ENCODE measurements around the gene LIN28B.

LIN28B gene

DNA sequence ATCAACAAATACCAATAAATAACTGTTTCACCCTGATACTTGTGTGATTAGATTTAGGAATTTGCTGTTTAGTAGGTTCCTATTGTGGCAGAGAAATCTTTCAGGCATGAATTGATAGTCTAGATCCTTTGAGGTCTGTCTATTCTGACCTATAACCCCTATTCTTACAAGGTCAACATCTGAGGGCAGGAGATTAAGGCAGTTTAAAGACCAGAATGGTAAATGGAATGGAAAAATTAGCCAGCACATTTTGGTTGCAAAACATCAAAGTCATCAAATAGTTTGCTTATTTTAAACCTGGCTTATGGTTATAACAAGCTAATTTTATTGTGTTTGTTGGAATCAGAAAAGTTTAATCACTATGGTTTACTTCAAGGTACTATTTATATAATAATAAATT, 78.4 kb downstream of the LIN28B start:
- no peak overlapping the region for H3K27ac ChIP-seq (ENCODE audit: low read depth, low read length)
- H3K4me1 ChIP-seq (ENCODE audit: control insufficient read depth, insufficient read depth, low read length) = no peaks in the 10 kb centered on the region
- no peak overlapping the region for H3K9ac ChIP-seq (ENCODE audit: low read length)
- H3K4me3 ChIP-seq (ENCODE audit: low read length) = no peak overlapping the region
- H3K27me3 ChIP-seq (ENCODE audit: control insufficient read depth, insufficient read depth, low read length) = no peaks in the 10 kb centered on the region
- H3K36me3 ChIP-seq (ENCODE audit: control insufficient read depth, insufficient read depth, low read length) = no peaks in the 10 kb centered on the region

DNA sequence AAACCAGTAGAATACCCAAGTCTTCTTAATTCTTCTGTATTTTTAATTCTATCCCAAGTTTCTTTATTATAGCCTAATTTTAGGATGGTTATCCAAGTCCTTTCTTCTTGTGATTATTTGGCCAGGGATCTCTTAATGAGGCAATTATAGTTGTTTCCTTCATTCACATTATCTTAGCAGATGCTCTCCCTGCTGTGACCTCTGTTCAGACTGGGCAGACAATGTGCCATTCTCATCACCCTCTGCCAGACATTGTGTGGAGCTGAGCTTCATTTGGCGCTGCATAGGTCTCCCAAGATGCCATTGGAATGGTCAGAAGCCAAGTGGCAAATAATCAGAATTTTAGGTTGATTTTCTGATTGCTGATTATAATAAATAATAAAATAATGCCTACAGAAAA, 79.4 kb downstream of the LIN28B start:
- no peaks in the 10 kb centered on the region for H3K36me3 ChIP-seq (ENCODE audit: control insufficient read depth, insufficient read depth, low read length)
- H3K4me1 ChIP-seq (ENCODE audit: control insufficient read depth, insufficient read depth, low read length) = no peaks in the 10 kb centered on the region
- H3K9ac ChIP-seq (ENCODE audit: low read length) = no peak overlapping the region
- H3K27ac ChIP-seq (ENCODE audit: low read depth, low read length) = no peak overlapping the region
- H3K27me3 ChIP-seq (ENCODE audit: control insufficient read depth, insufficient read depth, low read length) = no peaks in the 10 kb centered on the region
- no peak overlapping the region for H3K4me3 ChIP-seq (ENCODE audit: low read length)

DNA sequence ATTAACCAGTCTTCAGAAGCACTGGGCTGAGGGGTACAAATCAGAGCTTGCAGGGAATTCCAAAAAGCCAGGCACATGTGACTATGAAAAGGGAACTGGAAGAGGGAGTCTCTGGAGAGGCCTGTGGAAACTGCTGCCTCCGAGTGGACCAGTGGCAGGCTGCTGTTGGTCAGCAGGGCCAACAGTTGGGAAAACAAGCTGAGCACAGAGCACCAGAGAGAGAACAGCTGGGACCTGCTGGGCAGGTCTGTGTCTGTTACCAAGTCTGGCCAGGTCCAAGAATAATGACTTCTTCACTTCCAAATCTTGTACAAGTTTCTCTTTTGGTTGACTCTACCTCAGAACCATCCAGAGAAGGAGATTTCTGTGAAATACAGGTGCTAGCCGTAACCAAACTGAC, 81.4 kb downstream of the LIN28B start:
- Histone ChIP-seq H3K9ac (ENCODE audit: low read length) (no peak overlapping the region), H3K4me3 (ENCODE audit: low read length) (no peak overlapping the region), H3K4me1 (ENCODE audit: control insufficient read depth, insufficient read depth, low read length) (no peaks in the 10 kb centered on the region), H3K27me3 (ENCODE audit: control insufficient read depth, insufficient read depth, low read length) (no peaks in the 10 kb centered on the region), H3K36me3 (ENCODE audit: control insufficient read depth, insufficient read depth, low read length) (no peaks in the 10 kb centered on the region), H3K27ac (ENCODE audit: low read depth, low read length) (no peak overlapping the region)

DNA sequence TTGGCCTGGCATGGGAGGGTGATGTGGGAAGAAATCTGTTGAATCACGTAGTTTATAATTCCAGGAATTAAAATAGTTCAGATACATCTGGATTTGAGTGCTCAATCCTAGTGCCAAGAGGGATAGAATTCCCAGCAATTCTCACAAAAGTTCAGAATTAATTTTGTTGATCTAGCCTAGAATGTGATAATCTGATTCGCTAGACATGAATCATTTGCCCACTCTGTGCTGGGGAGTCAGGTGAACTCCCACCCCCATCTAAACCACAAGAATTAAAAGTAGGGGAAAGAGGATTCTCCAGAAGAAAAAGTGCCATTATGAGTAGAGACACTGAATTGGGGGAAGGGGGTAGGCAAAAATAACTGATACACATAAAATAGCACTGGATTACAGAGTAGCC, 85.0 kb downstream of the LIN28B start:
- Histone ChIP-seq H3K9ac (ENCODE audit: low read length) (no peak overlapping the region), H3K27ac (ENCODE audit: low read depth, low read length) (no peak overlapping the region), H3K4me3 (ENCODE audit: low read length) (no peak overlapping the region), H3K4me1 (ENCODE audit: control insufficient read depth, insufficient read depth, low read length) (no peaks in the 10 kb centered on the region), H3K27me3 (ENCODE audit: control insufficient read depth, insufficient read depth, low read length) (no peaks in the 10 kb centered on the region), H3K36me3 (ENCODE audit: control insufficient read depth, insufficient read depth, low read length) (no peaks in the 10 kb centered on the region)

DNA sequence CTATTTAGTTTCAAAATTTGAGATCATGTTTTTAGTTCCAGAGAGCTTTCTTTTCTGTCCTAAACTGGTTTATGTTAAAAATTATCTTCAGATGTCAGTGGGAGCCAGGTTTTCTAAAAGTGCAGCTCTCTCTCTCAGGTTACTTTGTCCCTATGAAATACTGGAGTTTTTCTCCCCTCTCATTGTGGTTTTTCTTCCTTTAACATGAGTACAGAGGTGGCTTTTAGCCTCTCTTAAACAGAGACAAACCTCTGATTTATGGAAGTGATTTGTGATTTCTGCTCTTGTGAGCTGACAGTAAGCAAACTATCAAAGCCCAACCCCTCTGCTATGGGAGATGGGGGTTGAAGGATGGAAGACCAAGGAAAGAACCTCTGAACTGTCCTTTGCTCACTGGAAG, 85.7 kb downstream of the LIN28B start:
- Histone ChIP-seq H3K27me3 (ENCODE audit: control insufficient read depth, insufficient read depth, low read length) (no peaks in the 10 kb centered on the region), H3K4me3 (ENCODE audit: low read length) (no peak overlapping the region), H3K9ac (ENCODE audit: low read length) (no peak overlapping the region), H3K4me1 (ENCODE audit: control insufficient read depth, insufficient read depth, low read length) (no peaks in the 10 kb centered on the region), H3K36me3 (ENCODE audit: control insufficient read depth, insufficient read depth, low read length) (no peaks in the 10 kb centered on the region), H3K27ac (ENCODE audit: low read depth, low read length) (no peak overlapping the region)

- no peak overlapping the region for H3K27ac ChIP-seq (ENCODE audit: low read depth, low read length)
Measured at GRCh38 chr6:105043979-105044378, 87.1 kb downstream of the LIN28B start.

GRCh38 chr6:105045526-105045925, 88.6 kb downstream of the LIN28B start:
- H3K36me3 ChIP-seq (ENCODE audit: control insufficient read depth, insufficient read depth, low read length) = no peaks in the 10 kb centered on the region
- no peak overlapping the region for H3K4me3 ChIP-seq (ENCODE audit: low read length)
- H3K27me3 ChIP-seq (ENCODE audit: control insufficient read depth, insufficient read depth, low read length) = no peaks in the 10 kb centered on the region
- H3K4me1 ChIP-seq (ENCODE audit: control insufficient read depth, insufficient read depth, low read length) = no peaks in the 10 kb centered on the region
- H3K9ac ChIP-seq (ENCODE audit: low read length) = no peak overlapping the region
- H3K27ac ChIP-seq (ENCODE audit: low read depth, low read length) = no peak overlapping the region

More at GRCh38 chr6:105043979-105044378, 87.1 kb downstream of the LIN28B start:
- no peaks in the 10 kb centered on the region for H3K36me3 ChIP-seq (ENCODE audit: control insufficient read depth, insufficient read depth, low read length)
- H3K27me3 ChIP-seq (ENCODE audit: control insufficient read depth, insufficient read depth, low read length) = no peaks in the 10 kb centered on the region
- no peaks in the 10 kb centered on the region for H3K4me1 ChIP-seq (ENCODE audit: control insufficient read depth, insufficient read depth, low read length)
- H3K9ac ChIP-seq (ENCODE audit: low read length) = no peak overlapping the region
- no peak overlapping the region for H3K4me3 ChIP-seq (ENCODE audit: low read length)

DNA sequence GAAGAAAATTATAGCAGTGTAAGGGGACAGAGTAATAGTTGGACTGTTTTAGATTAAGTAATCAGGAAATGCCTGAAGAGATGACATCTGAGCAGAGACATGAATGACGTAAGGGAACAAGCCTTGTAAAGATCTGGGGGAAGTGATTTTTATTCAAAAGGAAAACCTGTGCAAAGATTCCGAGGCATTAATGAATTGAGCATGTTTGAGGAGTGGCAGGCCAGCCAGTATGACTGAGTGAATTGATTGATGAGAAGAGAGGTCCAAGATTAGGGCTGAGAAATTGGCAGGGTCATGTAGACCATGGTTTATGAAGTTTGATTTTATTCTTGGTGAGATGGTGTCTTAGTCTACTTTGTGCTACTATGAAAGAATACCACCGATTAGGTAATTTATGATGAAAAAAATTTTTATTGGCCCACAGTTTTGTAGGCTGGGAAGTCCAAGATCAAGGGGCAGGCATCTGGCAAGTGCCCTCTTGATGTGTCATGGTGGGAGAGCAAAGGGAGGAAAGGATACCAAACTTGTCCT, 95.1 kb downstream of the LIN28B start:
- no peaks in the 10 kb centered on the region for H3K36me3 ChIP-seq (ENCODE audit: control insufficient read depth, insufficient read depth, low read length)
- H3K4me3 ChIP-seq (ENCODE audit: low read length) = no peak overlapping the region
- no peak overlapping the region for H3K27ac ChIP-seq (ENCODE audit: low read depth, low read length)
- no peaks in the 10 kb centered on the region for H3K27me3 ChIP-seq (ENCODE audit: control insufficient read depth, insufficient read depth, low read length)
- H3K9ac ChIP-seq (ENCODE audit: low read length) = no peak overlapping the region
- no peaks in the 10 kb centered on the region for H3K4me1 ChIP-seq (ENCODE audit: control insufficient read depth, insufficient read depth, low read length)

GRCh38 chr6:105056646-105057045, 99.7 kb downstream of the LIN28B start:
- Histone ChIP-seq H3K4me3 (ENCODE audit: low read length) (no peak overlapping the region), H3K9ac (ENCODE audit: low read length) (no peak overlapping the region), H3K27me3 (ENCODE audit: control insufficient read depth, insufficient read depth, low read length) (no peaks in the 10 kb centered on the region), H3K27ac (ENCODE audit: low read depth, low read length) (no peak overlapping the region), H3K36me3 (ENCODE audit: control insufficient read depth, insufficient read depth, low read length) (no peaks in the 10 kb centered on the region), H3K4me1 (ENCODE audit: control insufficient read depth, insufficient read depth, low read length) (no peaks in the 10 kb centered on the region)

DNA sequence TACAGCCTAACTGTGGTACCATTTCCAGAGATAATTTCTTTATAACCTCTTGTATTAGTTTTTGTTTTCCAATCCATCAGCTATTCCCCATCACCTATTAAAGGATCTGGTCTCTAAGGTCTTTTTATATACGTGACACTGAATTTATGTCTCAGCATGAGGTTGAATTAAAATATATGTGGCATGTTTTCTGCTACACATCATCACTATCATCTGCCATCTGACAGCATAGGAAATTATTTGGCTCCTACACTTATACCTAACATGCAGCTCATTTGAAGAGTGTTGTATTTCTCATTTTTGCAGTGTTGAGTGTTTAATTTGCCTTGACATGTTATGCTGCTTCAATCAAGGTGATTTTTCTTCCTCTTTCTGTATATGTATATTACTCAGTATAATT, 100.3 kb downstream of the LIN28B start:
- Histone ChIP-seq H3K4me3 (ENCODE audit: low read length) (no peak overlapping the region), H3K9ac (ENCODE audit: low read length) (no peak overlapping the region), H3K4me1 (ENCODE audit: control insufficient read depth, insufficient read depth, low read length) (no peaks in the 10 kb centered on the region), H3K36me3 (ENCODE audit: control insufficient read depth, insufficient read depth, low read length) (no peaks in the 10 kb centered on the region), H3K27me3 (ENCODE audit: control insufficient read depth, insufficient read depth, low read length) (no peaks in the 10 kb centered on the region), H3K27ac (ENCODE audit: low read depth, low read length) (no peak overlapping the region)

GRCh38 chr6:105058316-105058715, 101.4 kb downstream of the LIN28B start:
- no peaks in the 10 kb centered on the region for H3K36me3 ChIP-seq (ENCODE audit: control insufficient read depth, insufficient read depth, low read length)
- no peak overlapping the region for H3K4me3 ChIP-seq (ENCODE audit: low read length)
- H3K9ac ChIP-seq (ENCODE audit: low read length) = no peak overlapping the region
- no peak overlapping the region for H3K27ac ChIP-seq (ENCODE audit: low read depth, low read length)
- no peaks in the 10 kb centered on the region for H3K27me3 ChIP-seq (ENCODE audit: control insufficient read depth, insufficient read depth, low read length)
- no peaks in the 10 kb centered on the region for H3K4me1 ChIP-seq (ENCODE audit: control insufficient read depth, insufficient read depth, low read length)

DNA sequence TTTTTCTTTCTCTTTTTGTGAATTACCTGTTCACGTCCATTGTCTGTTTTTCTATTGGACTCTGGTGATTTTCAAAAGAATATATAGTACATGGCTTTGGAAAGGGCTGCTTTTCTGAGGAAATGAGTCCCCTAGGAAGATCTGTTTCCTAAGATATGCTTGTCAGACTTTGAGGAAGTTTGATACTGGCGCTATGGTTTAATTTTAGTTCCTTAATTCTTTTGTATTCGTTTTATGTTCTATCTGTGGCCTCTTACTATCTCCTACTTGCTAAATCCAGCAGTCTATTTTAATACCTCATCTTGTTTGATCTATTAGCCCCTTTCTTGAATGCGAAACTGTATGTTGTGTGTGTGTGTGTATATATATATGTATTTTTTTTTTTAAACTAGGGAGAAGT, 101.9 kb downstream of the LIN28B start:
- Histone ChIP-seq H3K4me1 (ENCODE audit: control insufficient read depth, insufficient read depth, low read length) (no peaks in the 10 kb centered on the region), H3K27ac (ENCODE audit: low read depth, low read length) (no peak overlapping the region), H3K4me3 (ENCODE audit: low read length) (no peak overlapping the region), H3K27me3 (ENCODE audit: control insufficient read depth, insufficient read depth, low read length) (no peaks in the 10 kb centered on the region), H3K9ac (ENCODE audit: low read length) (no peak overlapping the region), H3K36me3 (ENCODE audit: control insufficient read depth, insufficient read depth, low read length) (no peaks in the 10 kb centered on the region)

- Histone ChIP-seq H3K36me3 (ENCODE audit: control insufficient read depth, insufficient read depth, low read length) (no peaks in the 10 kb centered on the region), H3K9ac (ENCODE audit: low read length) (no peak overlapping the region), H3K27me3 (ENCODE audit: control insufficient read depth, insufficient read depth, low read length) (no peaks in the 10 kb centered on the region), H3K4me1 (ENCODE audit: control insufficient read depth, insufficient read depth, low read length) (no peaks in the 10 kb centered on the region), H3K4me3 (ENCODE audit: low read length) (no peak overlapping the region), H3K27ac (ENCODE audit: low read depth, low read length) (no peak overlapping the region)
Measured at GRCh38 chr6:105066233-105066632, 109.3 kb downstream of the LIN28B start.

Data from rectal smooth muscle tissue (tissue), 1 donor.